BLaER1 treated with 17β-estradiol and CSF1 and Interleukin-3, amounts not matched to agents 10 nM and 100 nM (cell line): ENCODE data around the gene UBE3A.
"Not testable (repeated sequence)": the region's sequence is repeated elsewhere in the genome, so short reads cannot be mapped to it uniquely, and the experiment has no call there.

ENCODE experiments used
- H3K27ac ChIP-seq, 11 experiments: shearing (Covaris generic); formaldehyde crosslinking; 2 replicates each; pipeline ENCODE4 v1.8.1; 2022
- H3K27me3 ChIP-seq, 11 experiments: shearing (Covaris generic); formaldehyde crosslinking; 2 replicates each; pipeline ENCODE4 v1.8.1; 2022
- H3K36me3 ChIP-seq, 11 experiments: shearing (Covaris generic); formaldehyde crosslinking; 2 replicates each; pipeline ENCODE4 v1.8.1; 2022
- H3K4me1 ChIP-seq, 10 experiments: shearing (Covaris generic); formaldehyde crosslinking; 2 replicates each; pipeline ENCODE4 v1.8.1; 2022
- H3K4me2 ChIP-seq, 11 experiments: shearing (Covaris generic); formaldehyde crosslinking; 2 replicates each; pipeline ENCODE4 v1.8.1; 2022
- H3K4me3 ChIP-seq, 10 experiments: shearing (Covaris generic); formaldehyde crosslinking; 2 replicates each; pipeline ENCODE4 v1.8.1; 2022
- H3K9ac ChIP-seq, 11 experiments: shearing (Covaris generic); formaldehyde crosslinking; 2 replicates each; pipeline ENCODE4 v1.8.1; 2022
- H3K9me3 ChIP-seq, 11 experiments: shearing (Covaris generic); formaldehyde crosslinking; replicated peaks in 1 of 11; 2 replicates each; pipeline ENCODE4 v1.8.1; 2022
- H4K20me1 ChIP-seq, 11 experiments: shearing (Covaris generic); formaldehyde crosslinking; 2 replicates each; pipeline ENCODE4 v1.8.1; 2022
- Cebpa-rat ChIP-seq, 11 experiments: shearing (Covaris generic); IDR thresholded peaks; 2 replicates each; pipeline ENCODE4 v1.8.1; 2022

Gene UBE3A

GRCh38 chr15:25416693-25417092 is 22.1 kb downstream of the UBE3A start:
- no peak overlapping the region for H3K27ac ChIP-seq
- no peak overlapping the region for H3K4me2 ChIP-seq
- H3K9me3 ChIP-seq: peaks cover 86 to 100% (median 99%) of the 10 kb centered on the region in 11 experiments
- H3K27me3 ChIP-seq: no peaks in the 10 kb centered on the region
- no peak overlapping the region for H3K4me3 ChIP-seq
- TF ChIP-seq Cebpa-rat (IDR thresholded peaks at IDR 0.05): no peak
- no peak overlapping the region for H3K9ac ChIP-seq
- peaks cover 0 to 6% (median 1%) of the 10 kb centered on the region in 10 experiments; a peak in 9 of 20 replicates for H3K4me1 ChIP-seq
- peaks cover 5 to 96% (median 49%) of the 10 kb centered on the region in 11 experiments; a peak in 17 of 22 replicates for H4K20me1 ChIP-seq
- peaks cover 41 to 98% (median 87%) of the 10 kb centered on the region in 11 experiments for H3K36me3 ChIP-seq

- Histone ChIP-seq H3K27ac (no peak overlapping the region), H3K9ac (no peak overlapping the region), H3K4me1 (peaks cover 8 to 15% (median 11%) of the 10 kb centered on the region in 10 experiments; a peak in 19 of 20 replicates), H3K27me3 (no peaks in the 10 kb centered on the region), H4K20me1 (peaks cover 13 to 96% (median 48%) of the 10 kb centered on the region in 11 experiments; a peak in 18 of 22 replicates), H3K4me3 (no peak overlapping the region; a peak in 1 of 20 replicates), H3K4me2 (no peak overlapping the region), H3K9me3 (peaks cover 80 to 100% (median 97%) of the 10 kb centered on the region in 11 experiments), H3K36me3 (peaks cover 32 to 98% (median 87%) of the 10 kb centered on the region in 11 experiments)
- TF ChIP-seq Cebpa-rat (IDR thresholded peaks at IDR 0.05): no peak
Observed at GRCh38 chr15:25415707-25416106, 23.1 kb downstream of the UBE3A start.

- Histone ChIP-seq H3K4me3 (no peak overlapping the region; a peak in 1 of 20 replicates), H3K27ac (no peak overlapping the region), H3K9me3 (peaks cover 75 to 100% (median 93%) of the 10 kb centered on the region in 11 experiments), H3K4me1 (peaks cover 13 to 20% (median 16%) of the 10 kb centered on the region in 10 experiments), H3K9ac (no peak overlapping the region), H3K27me3 (no peaks in the 10 kb centered on the region), H3K4me2 (no peak overlapping the region), H3K36me3 (peaks cover 27 to 93% (median 83%) of the 10 kb centered on the region in 11 experiments), H4K20me1 (peaks cover 13 to 96% (median 53%) of the 10 kb centered on the region in 11 experiments; a peak in 18 of 22 replicates)
- TF ChIP-seq Cebpa-rat (IDR thresholded peaks at IDR 0.05): no peak
Observed at GRCh38 chr15:25415217-25415616, 23.6 kb downstream of the UBE3A start.

- no peak overlapping the region for H3K4me3 ChIP-seq
- TF ChIP-seq Cebpa-rat (IDR thresholded peaks at IDR 0.05): no peak
- no peaks in the 10 kb centered on the region for H3K27me3 ChIP-seq
- H3K9ac ChIP-seq: peak overlapping the region in 1 of 11 experiments; percentile 34; a peak in 2 of 22 replicates
- H3K36me3 ChIP-seq: peaks cover 27 to 89% (median 75%) of the 10 kb centered on the region in 11 experiments; a peak in 21 of 22 replicates
- peak overlapping the region in 10 of 11 experiments; percentile 19 to 70 (median 36); a peak in 16 of 22 replicates for H3K27ac ChIP-seq
- H4K20me1 ChIP-seq: peaks cover 12 to 100% (median 80%) of the 10 kb centered on the region in 11 experiments; a peak in 19 of 22 replicates
- peaks cover 15 to 33% (median 18%) of the 10 kb centered on the region in 10 experiments for H3K4me1 ChIP-seq
- H3K4me2 ChIP-seq: peak overlapping the region; percentile 27 to 66 (median 56); a peak in 21 of 22 replicates
- peaks cover 33 to 88% (median 76%) of the 10 kb centered on the region in 11 experiments; a peak in 21 of 22 replicates for H3K9me3 ChIP-seq
Observed at GRCh38 chr15:25410649-25411048, 28.2 kb downstream of the UBE3A start.

GRCh38 chr15:25409731-25410130 is 29.1 kb downstream of the UBE3A start:
- H3K27me3 ChIP-seq, H3K9ac ChIP-seq, H3K4me3 ChIP-seq, H3K27ac ChIP-seq, H3K4me2 ChIP-seq: not testable (repeated sequence)
- Histone ChIP-seq H3K9me3 (peaks cover 24 to 88% (median 76%) of the 10 kb centered on the region in 11 experiments; a peak in 21 of 22 replicates), H3K36me3 (peaks cover 36 to 89% (median 77%) of the 10 kb centered on the region in 11 experiments; a peak in 21 of 22 replicates), H4K20me1 (peaks cover 12 to 99% (median 76%) of the 10 kb centered on the region in 11 experiments; a peak in 19 of 22 replicates), H3K4me1 (peaks cover 15 to 34% (median 18%) of the 10 kb centered on the region in 10 experiments)

GRCh38 chr15:25408929-25409328 is 29.9 kb downstream of the UBE3A start:
- H4K20me1 ChIP-seq: peaks cover 12 to 97% (median 70%) of the 10 kb centered on the region in 11 experiments; a peak in 19 of 22 replicates
- no peaks in the 10 kb centered on the region for H3K27me3 ChIP-seq
- no peak overlapping the region for H3K27ac ChIP-seq
- no peak overlapping the region for H3K9ac ChIP-seq
- no peak overlapping the region for H3K4me3 ChIP-seq
- peaks cover 35 to 89% (median 75%) of the 10 kb centered on the region in 11 experiments; a peak in 21 of 22 replicates for H3K36me3 ChIP-seq
- no peak overlapping the region for H3K4me2 ChIP-seq
- TF ChIP-seq Cebpa-rat (IDR thresholded peaks at IDR 0.05): no peak
- H3K4me1 ChIP-seq: peaks cover 15 to 42% (median 18%) of the 10 kb centered on the region in 10 experiments
- H3K9me3 ChIP-seq: peaks cover 16 to 88% (median 76%) of the 10 kb centered on the region in 11 experiments; a peak in 21 of 22 replicates

- H3K4me2 ChIP-seq: no peak overlapping the region
- H3K9ac ChIP-seq: no peak overlapping the region
- no peak for TF ChIP-seq Cebpa-rat (IDR thresholded peaks at IDR 0.05)
- peaks cover 37 to 89% (median 74%) of the 10 kb centered on the region in 11 experiments; a peak in 21 of 22 replicates for H3K36me3 ChIP-seq
- no peak overlapping the region for H3K4me3 ChIP-seq
- no peak overlapping the region for H3K27ac ChIP-seq
- H3K27me3 ChIP-seq: no peaks in the 10 kb centered on the region
- H3K4me1 ChIP-seq: peaks cover 15 to 47% (median 18%) of the 10 kb centered on the region in 10 experiments
- H4K20me1 ChIP-seq: peaks cover 12 to 94% (median 65%) of the 10 kb centered on the region in 11 experiments; a peak in 19 of 22 replicates
- H3K9me3 ChIP-seq: peaks cover 11 to 88% (median 76%) of the 10 kb centered on the region in 11 experiments; a peak in 21 of 22 replicates
Observed at GRCh38 chr15:25408428-25408827, 30.4 kb downstream of the UBE3A start.

GRCh38 chr15:25407950-25408349 is 30.9 kb downstream of the UBE3A start:
- Histone ChIP-seq H3K4me2 (no peak overlapping the region), H3K9ac (no peak overlapping the region), H3K36me3 (peaks cover 42 to 89% (median 77%) of the 10 kb centered on the region in 11 experiments; a peak in 21 of 22 replicates), H3K4me3 (no peak overlapping the region), H3K9me3 (peaks cover 10 to 88% (median 76%) of the 10 kb centered on the region in 11 experiments; a peak in 21 of 22 replicates), H3K27me3 (no peaks in the 10 kb centered on the region), H4K20me1 (peaks cover 12 to 93% (median 61%) of the 10 kb centered on the region in 11 experiments; a peak in 19 of 22 replicates), H3K27ac (no peak overlapping the region), H3K4me1 (peaks cover 15 to 52% (median 19%) of the 10 kb centered on the region in 10 experiments)
- TF ChIP-seq Cebpa-rat (IDR thresholded peaks at IDR 0.05): no peak

GRCh38 chr15:25406846-25407245 is 32.0 kb downstream of the UBE3A start:
- no peak for TF ChIP-seq Cebpa-rat (IDR thresholded peaks at IDR 0.05)
- Histone ChIP-seq H3K4me1 (peaks cover 15 to 63% (median 18%) of the 10 kb centered on the region in 10 experiments), H3K4me3 (no peak overlapping the region), H3K27ac (no peak overlapping the region), H3K9me3 (peaks cover 4 to 88% (median 76%) of the 10 kb centered on the region in 11 experiments; a peak in 20 of 22 replicates), H3K27me3 (no peaks in the 10 kb centered on the region), H3K4me2 (no peak overlapping the region), H4K20me1 (peaks cover 15 to 84% (median 52%) of the 10 kb centered on the region in 11 experiments; a peak in 19 of 22 replicates), H3K9ac (no peak overlapping the region), H3K36me3 (peaks cover 51 to 94% (median 79%) of the 10 kb centered on the region in 11 experiments; a peak in 21 of 22 replicates)
